Mucosa of rectum (tissue), 2 donors: Measurements from ENCODE around the gene AIPL1.

Experiments used
- H3K27ac ChIP-seq, 2 donors: one replicate each; pipeline ENCODE4 v1.7.0; 2013; ENCODE audit warnings: inconsistent platforms in 2 of 2, low read depth in 2 of 2, low read length in 2 of 2
- H3K27me3 ChIP-seq, 2 donors: one replicate each; pipeline ENCODE4 v1.7.0; 2013; ENCODE audit warnings: low read length in 2 of 2; ENCODE audit not compliant: control insufficient read depth in 2 of 2, insufficient read depth in 2 of 2
- H3K36me3 ChIP-seq, 2 donors: one replicate each; pipeline ENCODE4 v1.7.0; 2013; ENCODE audit warnings: low read length in 2 of 2; ENCODE audit not compliant: control insufficient read depth in 2 of 2, insufficient read depth in 2 of 2
- H3K4me1 ChIP-seq, 2 donors: one replicate each; pipeline ENCODE4 v1.7.0; 2013; ENCODE audit warnings: low read length in 2 of 2, mild to moderate bottlenecking in 1 of 2; ENCODE audit not compliant: control insufficient read depth in 2 of 2, insufficient read depth in 2 of 2
- H3K4me3 ChIP-seq, 2 donors: one replicate each; pipeline ENCODE4 v1.7.0; 2013; ENCODE audit warnings: low read length in 2 of 2
- H3K9ac ChIP-seq, 2 donors: one replicate each; pipeline ENCODE4 v1.7.0; 2013; ENCODE audit warnings: low read length in 2 of 2, low read depth in 1 of 2, mild to moderate bottlenecking in 1 of 2
- H3K9me3 ChIP-seq, 2 donors: one replicate each; pipeline ENCODE4 v1.7.0; 2013; ENCODE audit warnings: low read length in 2 of 2; ENCODE audit not compliant: control insufficient read depth in 2 of 2
- donor health status: healthy.
- donor health status: Normal muscosa, but diverticular disease.

The AIPL1 gene

DNA sequence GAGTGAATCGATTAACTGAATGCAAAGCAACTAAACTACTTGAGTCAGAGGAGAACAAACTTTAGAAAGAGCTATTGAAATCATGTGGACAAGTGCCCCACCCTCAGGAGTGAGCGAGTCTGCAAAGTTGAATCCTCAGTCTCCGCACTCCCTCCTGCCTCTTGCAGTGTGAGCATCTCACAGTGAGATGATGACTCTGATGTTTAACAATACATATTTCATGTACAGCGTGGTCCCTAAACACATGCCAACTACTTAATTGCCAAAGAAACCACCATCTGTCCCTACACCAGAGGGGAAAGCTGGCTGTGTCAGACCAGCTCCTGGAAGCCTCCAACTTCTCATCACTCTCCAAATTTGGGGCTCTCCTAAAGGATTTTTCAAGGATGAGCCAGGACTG lies 40.5 kb upstream of the AIPL1 start:
- H3K27ac ChIP-seq, result no peak overlapping the region
- no peak overlapping the region for H3K4me3 ChIP-seq
- peaks cover 0 to 3% of the 10 kb centered on the region in 2 donors for H3K36me3 ChIP-seq
- no peak overlapping the region for H3K9ac ChIP-seq
- no peaks in the 10 kb centered on the region for H3K9me3 ChIP-seq
- no peaks in the 10 kb centered on the region for H3K4me1 ChIP-seq
- no peaks in the 10 kb centered on the region for H3K27me3 ChIP-seq

DNA sequence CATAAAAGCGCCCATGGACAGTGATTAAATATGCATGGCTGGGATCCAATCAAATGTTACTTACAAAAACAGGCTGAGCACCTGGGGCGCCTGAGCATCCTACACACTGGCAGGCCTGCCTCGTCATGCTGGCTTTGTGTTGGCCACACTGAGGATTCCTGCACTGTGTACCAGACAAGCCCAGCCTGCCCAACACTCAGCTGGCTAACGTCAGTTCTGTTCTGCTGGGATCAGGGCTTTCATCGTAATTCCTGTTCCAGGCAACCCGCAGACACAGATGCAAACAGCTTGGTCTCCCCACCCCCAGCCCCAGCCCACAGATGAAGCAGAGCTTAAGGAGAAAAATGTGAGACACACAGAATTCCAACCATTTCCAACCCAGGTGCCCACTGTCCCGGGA lies 40.0 kb upstream of the AIPL1 start:
- Histone ChIP-seq H3K36me3 (peaks cover 0 to 3% of the 10 kb centered on the region in 2 donors), H3K27ac (no peak overlapping the region), H3K4me3 (no peak overlapping the region), H3K9ac (no peak overlapping the region), H3K4me1 (no peaks in the 10 kb centered on the region), H3K27me3 (no peaks in the 10 kb centered on the region), H3K9me3 (no peaks in the 10 kb centered on the region)

DNA sequence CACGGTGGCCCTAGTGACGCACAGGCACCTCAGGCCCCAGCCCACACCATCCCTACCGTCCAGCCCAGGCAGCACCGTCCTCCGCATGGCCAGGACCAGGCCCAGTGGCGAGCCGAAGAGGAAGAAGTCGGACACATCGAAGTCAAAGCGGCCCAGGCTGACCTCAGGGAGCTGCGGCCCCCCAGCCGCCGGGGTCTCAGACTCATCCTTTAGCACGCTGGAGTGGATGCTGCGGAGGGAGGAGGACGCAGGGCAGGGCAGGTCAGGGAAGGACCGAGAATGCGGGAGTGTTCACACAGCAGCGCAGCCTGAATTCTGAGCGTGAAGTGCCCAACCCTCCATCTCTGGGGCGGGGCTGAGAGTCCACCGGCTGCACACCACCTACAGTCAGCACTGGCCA lies 39.5 kb upstream of the AIPL1 start:
- no peak overlapping the region for H3K27ac ChIP-seq
- no peak overlapping the region for H3K9ac ChIP-seq
- peaks cover 0 to 3% of the 10 kb centered on the region in 2 donors for H3K36me3 ChIP-seq
- no peak overlapping the region for H3K4me3 ChIP-seq
- no peaks in the 10 kb centered on the region for H3K9me3 ChIP-seq
- H3K27me3 ChIP-seq, result no peaks in the 10 kb centered on the region
- no peaks in the 10 kb centered on the region for H3K4me1 ChIP-seq

DNA sequence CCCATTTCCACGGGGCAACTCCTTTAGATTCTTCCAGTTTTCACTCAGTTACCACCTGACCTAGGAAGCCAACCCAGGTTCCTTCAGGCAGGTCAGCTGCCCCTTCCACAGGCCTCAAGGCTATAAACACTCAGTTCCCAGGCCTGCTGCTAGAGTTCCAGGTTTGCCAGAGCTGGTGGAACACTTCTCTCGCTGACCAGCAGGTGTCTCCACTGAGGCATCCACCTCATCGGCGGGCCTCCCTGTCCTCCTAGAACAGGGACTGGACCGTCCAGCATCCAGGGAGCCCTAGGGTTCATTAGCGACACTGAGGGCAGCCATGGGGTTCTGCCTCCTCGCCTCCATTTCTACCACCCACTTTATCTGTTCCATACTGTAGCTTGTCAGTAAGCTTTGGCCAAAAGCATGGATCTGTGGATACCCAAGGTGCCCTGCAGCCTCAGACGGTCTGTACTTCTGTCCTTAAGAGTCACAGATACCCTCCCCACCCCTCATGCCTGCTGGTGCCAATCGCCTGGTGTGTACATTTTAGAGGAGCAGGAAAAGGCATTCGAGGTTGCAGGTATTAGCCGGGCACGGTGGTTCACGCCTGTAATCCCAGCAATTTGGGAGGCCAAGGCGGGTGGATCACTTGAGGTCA lies 38.3 kb upstream of the AIPL1 start:
- no peaks in the 10 kb centered on the region for H3K4me1 ChIP-seq
- H3K27ac ChIP-seq, result no peak overlapping the region
- H3K36me3 ChIP-seq, result peaks cover 0 to 3% of the 10 kb centered on the region in 2 donors

DNA sequence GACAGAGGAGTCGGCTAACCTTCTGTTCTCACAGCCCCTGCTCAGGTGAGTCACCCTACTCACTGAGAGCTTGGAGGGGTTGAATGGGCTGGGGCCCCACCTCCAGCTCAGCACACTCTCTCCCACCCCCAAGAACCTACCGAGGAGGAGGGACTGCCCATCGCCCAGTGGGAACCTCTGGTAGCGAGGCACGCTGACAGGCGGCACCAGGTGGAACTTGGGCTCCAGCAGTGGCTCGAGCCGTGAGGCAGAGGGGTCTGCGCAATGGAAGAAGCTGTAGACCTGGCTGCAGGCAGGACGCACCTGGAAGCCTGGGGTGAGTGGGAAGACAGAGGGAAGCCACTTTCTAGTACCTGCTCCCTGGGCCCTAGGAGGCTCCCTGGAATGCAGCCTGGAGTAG lies 37.6 kb upstream of the AIPL1 start:
- Histone ChIP-seq H3K4me1 (no peaks in the 10 kb centered on the region), H3K27me3 (no peaks in the 10 kb centered on the region), H3K4me3 (no peak overlapping the region), H3K36me3 (peaks cover 0 to 3% of the 10 kb centered on the region in 2 donors), H3K9me3 (no peaks in the 10 kb centered on the region), H3K9ac (no peak overlapping the region), H3K27ac (no peak overlapping the region)

More for the DNA sequence above, 38.3 kb upstream of the AIPL1 start:
- Histone ChIP-seq H3K4me3 (no peak overlapping the region), H3K27me3 (no peaks in the 10 kb centered on the region), H3K9ac (peak overlapping the region in 1 of 2 donors; percentile 22), H3K9me3 (no peaks in the 10 kb centered on the region)

DNA sequence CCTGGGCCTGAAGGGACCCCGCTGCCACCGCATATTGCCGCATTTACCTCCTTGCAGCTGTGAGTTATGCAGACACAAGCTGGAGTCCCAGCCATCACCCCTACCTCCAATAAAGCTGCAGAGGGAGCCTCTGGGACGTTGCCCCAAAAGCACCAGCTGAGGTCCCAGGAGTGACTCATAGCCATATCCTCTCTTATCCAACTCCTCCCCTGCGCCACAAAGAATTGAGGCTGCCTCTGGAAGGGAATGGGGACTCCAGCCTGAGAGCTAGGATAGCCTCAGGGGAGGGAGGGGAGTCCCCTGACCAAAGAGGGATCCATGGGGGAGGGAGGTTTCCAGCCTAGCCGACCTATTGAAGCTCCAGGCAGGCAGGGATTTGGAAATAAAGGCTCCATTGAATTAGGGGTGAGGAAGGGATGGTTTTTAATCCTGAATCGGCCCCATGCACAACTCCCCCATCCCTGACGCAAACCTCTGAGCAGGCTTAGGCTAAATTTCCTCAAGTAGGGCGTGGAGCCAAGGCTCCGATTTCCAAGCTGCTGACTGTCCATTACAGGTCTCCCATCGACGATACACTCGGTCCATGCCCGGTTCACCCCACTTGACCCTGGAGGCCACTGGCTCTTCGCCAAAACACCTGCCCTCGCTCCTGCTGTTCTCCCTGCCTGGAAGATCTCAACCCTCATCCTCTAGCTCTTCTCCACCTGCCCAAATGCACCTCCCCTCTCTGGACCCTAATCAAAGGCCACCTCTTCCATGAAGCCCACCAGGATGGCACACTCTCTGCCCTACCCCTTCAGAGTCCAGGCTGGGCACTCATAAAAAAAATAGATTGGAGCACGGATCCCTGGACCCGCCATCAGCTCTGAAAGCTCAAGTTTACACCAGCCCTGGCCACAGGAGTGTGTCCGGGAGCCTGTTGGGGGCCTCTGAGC lies 36.9 kb upstream of the AIPL1 start:
- Histone ChIP-seq H3K36me3 (peaks cover 0 to 3% of the 10 kb centered on the region in 2 donors), H3K4me1 (no peaks in the 10 kb centered on the region), H3K4me3 (no peak overlapping the region), H3K27ac (no peak overlapping the region), H3K9me3 (no peaks in the 10 kb centered on the region), H3K27me3 (no peaks in the 10 kb centered on the region), H3K9ac (no peak overlapping the region)

DNA sequence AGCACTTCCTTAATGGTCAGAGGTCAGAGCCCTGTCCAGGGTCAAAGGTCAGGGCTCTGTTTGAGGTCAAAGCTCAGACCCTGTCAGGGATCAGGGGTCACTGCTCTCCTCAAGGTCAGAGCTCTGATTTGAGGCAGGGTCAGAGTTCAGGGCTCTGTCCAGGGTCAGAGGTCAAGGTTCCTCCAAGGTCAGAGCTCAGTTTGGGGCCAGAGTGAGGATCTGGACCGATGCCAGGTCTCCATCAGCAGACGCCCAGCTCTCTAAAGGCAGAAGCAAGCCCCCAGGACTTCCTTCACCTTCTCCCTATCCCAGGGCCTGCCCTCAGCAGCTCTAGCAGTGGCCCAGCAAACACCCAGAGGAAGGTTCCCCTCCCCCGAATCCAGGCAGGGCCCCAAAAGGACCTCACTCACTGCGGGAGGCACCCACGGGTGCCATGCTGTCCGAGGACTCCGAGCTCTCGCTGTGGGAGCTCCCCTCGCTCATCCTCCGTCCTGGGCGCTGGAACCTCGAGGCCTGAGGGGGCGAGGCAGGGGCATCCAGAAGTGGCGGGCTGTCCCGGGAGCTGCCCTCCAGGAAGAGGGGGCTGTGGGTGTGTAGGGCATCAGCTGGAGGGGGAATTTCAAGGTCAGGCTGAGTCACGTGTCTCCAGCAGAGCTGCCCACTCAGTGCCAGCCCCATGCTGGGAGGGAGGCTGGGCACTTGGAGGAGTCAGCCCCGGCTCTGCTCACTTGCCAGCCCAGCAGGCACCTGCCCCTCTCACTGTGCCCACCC lies 36.0 kb upstream of the AIPL1 start:
- no peak overlapping the region for H3K27ac ChIP-seq
- H3K9ac ChIP-seq, result no peak overlapping the region
- H3K9me3 ChIP-seq, result no peaks in the 10 kb centered on the region
- H3K4me1 ChIP-seq, result no peaks in the 10 kb centered on the region
- H3K27me3 ChIP-seq, result no peaks in the 10 kb centered on the region
- H3K36me3 ChIP-seq, result peaks cover 0 to 3% of the 10 kb centered on the region in 2 donors
- no peak overlapping the region for H3K4me3 ChIP-seq

DNA sequence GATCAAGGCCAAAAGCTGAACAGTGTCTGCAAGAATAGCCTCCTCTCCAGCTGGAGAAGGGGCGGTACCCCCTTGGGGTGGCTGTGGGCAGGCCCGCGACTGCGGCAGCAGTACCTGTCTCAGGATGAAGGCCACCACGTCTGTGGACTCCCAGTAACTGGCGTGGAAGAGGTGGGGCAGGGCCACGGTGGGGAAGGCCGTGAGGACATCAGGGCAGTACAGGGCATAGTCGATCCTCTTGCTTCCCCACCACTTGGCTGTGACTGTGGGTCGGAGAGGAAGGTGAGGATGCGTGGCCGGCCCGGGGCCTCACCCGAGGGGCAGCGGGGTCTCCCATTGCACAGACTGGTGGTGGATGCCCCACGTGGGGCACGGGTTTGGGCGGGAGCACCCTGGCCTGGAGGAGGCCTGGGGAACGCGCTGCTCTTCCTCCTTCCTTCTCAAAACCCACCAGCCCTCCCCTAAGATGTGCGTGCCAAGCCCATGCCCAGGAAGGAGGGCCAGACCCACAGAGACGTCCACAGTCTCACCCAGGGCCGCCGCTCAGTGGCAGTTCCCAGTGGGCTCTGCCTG lies 35.3 kb upstream of the AIPL1 start:
- Histone ChIP-seq H3K27ac (no peak overlapping the region), H3K27me3 (no peaks in the 10 kb centered on the region), H3K4me3 (no peak overlapping the region), H3K9me3 (no peaks in the 10 kb centered on the region), H3K9ac (no peak overlapping the region), H3K4me1 (no peaks in the 10 kb centered on the region), H3K36me3 (no peaks in the 10 kb centered on the region)

DNA sequence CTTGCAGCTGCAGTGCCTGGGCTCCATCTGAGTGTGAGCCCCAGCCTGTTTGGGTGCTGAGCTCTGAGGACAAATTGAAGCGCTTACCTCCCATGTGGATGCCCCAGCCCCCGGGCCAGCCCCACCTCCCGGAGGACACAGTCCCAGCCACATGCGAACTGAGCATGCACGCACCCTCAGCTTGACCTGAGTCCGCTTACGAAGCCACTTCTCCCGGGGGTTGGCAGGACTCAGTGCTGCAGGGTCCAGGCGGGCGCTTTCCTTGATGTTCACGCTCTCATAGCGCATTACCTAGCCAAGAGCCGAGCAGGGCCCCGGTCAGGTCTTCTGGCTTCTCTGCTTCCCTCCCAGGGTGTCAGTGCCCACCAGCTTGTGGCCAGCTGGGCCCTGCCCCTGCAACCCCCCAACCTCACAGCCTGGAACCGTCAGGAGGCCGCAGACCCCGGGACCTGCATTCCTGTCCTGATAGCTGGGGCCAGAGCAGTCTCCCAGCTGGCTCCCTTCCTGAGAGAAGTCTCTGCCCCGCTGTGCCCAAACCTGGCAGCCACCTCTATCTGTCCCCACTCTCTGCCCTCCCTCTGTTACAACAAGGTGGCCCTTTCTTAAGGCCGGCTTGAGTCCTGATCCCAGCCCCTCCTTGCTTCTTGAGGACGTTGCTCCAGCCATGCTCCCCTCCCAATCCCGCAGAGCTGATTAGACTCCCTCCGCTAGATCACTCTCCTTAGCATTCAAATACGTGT lies 33.3 kb upstream of the AIPL1 start:
- Histone ChIP-seq H3K9ac (no peak overlapping the region), H3K4me1 (no peaks in the 10 kb centered on the region), H3K4me3 (no peak overlapping the region), H3K27ac (no peak overlapping the region), H3K9me3 (no peaks in the 10 kb centered on the region), H3K27me3 (no peaks in the 10 kb centered on the region), H3K36me3 (peaks cover 2 to 4% of the 10 kb centered on the region in 2 donors)
